ENCODE results near the gene KCTD16.

DNA sequence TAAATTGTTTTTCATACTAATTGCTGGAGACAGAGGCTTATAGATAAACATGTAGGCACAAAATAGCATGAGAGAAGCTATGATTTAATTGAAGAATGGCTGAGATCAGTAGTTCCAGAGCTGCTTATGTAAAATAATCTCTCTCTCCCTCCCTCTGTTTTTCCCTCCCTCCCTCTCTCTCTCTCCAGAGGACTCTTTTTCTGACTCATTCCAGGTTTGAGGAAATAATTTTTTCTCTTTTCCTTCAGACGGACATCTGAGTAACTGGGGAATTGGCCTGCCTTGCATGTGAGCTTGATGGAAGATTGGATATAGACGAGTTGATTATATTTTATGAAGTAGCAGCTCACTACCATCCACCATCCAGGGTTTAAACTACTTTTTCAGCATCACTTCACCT lies 35.5 kb downstream of the KCTD16 start:
- TF ChIP-seq, protein P1, sequence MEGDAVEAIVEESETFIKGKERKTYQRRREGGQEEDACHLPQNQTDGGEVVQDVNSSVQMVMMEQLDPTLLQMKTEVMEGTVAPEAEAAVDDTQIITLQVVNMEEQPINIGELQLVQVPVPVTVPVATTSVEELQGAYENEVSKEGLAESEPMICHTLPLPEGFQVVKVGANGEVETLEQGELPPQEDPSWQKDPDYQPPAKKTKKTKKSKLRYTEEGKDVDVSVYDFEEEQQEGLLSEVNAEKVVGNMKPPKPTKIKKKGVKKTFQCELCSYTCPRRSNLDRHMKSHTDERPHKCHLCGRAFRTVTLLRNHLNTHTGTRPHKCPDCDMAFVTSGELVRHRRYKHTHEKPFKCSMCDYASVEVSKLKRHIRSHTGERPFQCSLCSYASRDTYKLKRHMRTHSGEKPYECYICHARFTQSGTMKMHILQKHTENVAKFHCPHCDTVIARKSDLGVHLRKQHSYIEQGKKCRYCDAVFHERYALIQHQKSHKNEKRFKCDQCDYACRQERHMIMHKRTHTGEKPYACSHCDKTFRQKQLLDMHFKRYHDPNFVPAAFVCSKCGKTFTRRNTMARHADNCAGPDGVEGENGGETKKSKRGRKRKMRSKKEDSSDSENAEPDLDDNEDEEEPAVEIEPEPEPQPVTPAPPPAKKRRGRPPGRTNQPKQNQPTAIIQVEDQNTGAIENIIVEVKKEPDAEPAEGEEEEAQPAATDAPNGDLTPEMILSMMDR (IDR thresholded peaks at IDR 0.05) = no peak
- TF ChIP-seq POLR2A (IDR thresholded peaks at IDR 0.05) = no peak
